Esophagus squamous epithelium (tissue), 4 donors: ENCODE measurements around the gene SLC13A2.

Experiments used
- POLR2A ChIP-seq, 4 donors: fragments of 450-650 bp; IDR thresholded peaks; one replicate each; pipeline ENCODE4 v1.6.1; 2017; ENCODE audit warnings: antibody characterized with exemption in 4 of 4, mild to moderate bottlenecking in 4 of 4, moderate library complexity in 3 of 4
- TF ChIP-seq, protein P1 (sequence below), 6 experiments: fragments of 450-650 bp in 4 of 6; fragments of 200-600 bp in 2 of 6; sonication (generic) in 2 of 6; IDR thresholded peaks; one replicate each; pipeline ENCODE4 v1.5.1; 2016 to 2019; ENCODE audit warnings: antibody characterized with exemption in 6 of 6, mild to moderate bottlenecking in 4 of 6, moderate library complexity in 4 of 6

DNA sequence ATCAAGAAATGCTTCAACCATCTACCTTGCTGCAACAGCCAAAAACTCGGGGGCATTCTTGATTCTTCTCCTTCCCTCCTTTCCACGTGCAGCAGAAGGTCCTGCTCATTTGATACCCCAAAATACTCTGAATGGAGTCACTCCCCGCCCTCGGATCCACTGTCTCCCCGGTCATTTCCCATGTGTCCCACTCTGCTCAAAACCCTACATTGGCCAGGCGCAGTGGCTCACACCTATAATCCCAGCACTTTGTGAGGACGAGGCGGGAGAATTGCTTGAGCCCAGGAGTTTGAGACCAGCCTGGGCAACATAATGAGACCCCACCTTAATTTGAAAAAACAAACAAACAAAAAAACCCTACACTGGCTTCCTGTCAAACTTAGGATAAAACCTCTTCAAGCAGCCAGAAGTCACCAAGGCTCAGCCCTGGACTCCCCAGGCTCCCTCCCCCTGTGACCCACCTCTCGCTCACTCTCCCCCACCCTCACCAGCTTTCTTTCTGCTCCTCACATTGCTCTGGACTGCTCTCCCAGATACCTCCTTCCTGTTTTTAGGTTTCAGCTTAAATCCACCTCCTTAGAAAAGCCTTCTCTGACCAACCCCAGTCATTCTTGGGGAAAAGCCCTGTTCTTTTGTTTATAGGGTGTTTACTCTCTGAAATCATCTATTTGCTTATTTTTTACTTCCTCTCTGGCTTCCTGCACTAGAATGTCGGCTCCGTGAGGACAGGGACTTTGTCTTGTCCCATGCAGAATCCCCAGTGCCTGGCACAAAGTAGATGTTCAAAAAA is 2.8 kb downstream of the SLC13A2 start:
- TF ChIP-seq, protein P1, sequence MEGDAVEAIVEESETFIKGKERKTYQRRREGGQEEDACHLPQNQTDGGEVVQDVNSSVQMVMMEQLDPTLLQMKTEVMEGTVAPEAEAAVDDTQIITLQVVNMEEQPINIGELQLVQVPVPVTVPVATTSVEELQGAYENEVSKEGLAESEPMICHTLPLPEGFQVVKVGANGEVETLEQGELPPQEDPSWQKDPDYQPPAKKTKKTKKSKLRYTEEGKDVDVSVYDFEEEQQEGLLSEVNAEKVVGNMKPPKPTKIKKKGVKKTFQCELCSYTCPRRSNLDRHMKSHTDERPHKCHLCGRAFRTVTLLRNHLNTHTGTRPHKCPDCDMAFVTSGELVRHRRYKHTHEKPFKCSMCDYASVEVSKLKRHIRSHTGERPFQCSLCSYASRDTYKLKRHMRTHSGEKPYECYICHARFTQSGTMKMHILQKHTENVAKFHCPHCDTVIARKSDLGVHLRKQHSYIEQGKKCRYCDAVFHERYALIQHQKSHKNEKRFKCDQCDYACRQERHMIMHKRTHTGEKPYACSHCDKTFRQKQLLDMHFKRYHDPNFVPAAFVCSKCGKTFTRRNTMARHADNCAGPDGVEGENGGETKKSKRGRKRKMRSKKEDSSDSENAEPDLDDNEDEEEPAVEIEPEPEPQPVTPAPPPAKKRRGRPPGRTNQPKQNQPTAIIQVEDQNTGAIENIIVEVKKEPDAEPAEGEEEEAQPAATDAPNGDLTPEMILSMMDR (IDR thresholded peaks at IDR 0.05) = no peak
- no peak for TF ChIP-seq POLR2A (IDR thresholded peaks at IDR 0.05)
